H9 (cell line): ENCODE measurements around the gene CD180. TPM values are rescaled to one million over a fixed set of nuclear protein-coding genes. Genes with fewer than 3 reads are reported as not detected.

Experiments
- DNase-seq: peaks from one replicate; pipeline ENCODE4 v3.0.0-alpha.2; 2017
- H2AFZ ChIP-seq: one replicate; pipeline ENCODE4 v1.6.1; 2013; ENCODE audit warnings: mild to moderate bottlenecking, low read length, control low read depth, moderate library complexity
- H2AK5ac ChIP-seq: 2 replicates; pipeline ENCODE4 v1.6.1; 2013; ENCODE audit warnings: low read length, control low read depth, mixed read lengths; ENCODE audit not compliant: insufficient read length
- H2BK120ac ChIP-seq: one replicate; pipeline ENCODE4 v1.6.1; 2013; ENCODE audit warnings: low read depth, mild to moderate bottlenecking, low read length, control low read depth, inconsistent platforms; ENCODE audit not compliant: poor library complexity, severe bottlenecking
- H2BK12ac ChIP-seq: 2 replicates; pipeline ENCODE4 v1.6.1; 2013; ENCODE audit warnings: low read length, control low read depth, mixed read lengths, low read depth; ENCODE audit not compliant: insufficient read length
- H2BK15ac ChIP-seq: 2 replicates; pipeline ENCODE4 v1.6.1; 2013; ENCODE audit warnings: low read depth, low read length, control low read depth
- H2BK20ac ChIP-seq: one replicate; pipeline ENCODE4 v1.6.1; 2013; ENCODE audit warnings: low read depth, mild to moderate bottlenecking, low read length, control low read depth, inconsistent platforms; ENCODE audit not compliant: poor library complexity, severe bottlenecking
- H2BK5ac ChIP-seq: 2 replicates; pipeline ENCODE4 v1.6.1; 2013; ENCODE audit warnings: low read length, control low read depth, mixed read lengths; ENCODE audit not compliant: insufficient read length
- H3K14ac ChIP-seq: 2 replicates; pipeline ENCODE4 v1.6.1; 2013; ENCODE audit warnings: low read length, control low read depth; ENCODE audit not compliant: insufficient read depth
- H3K18ac ChIP-seq: 2 replicates; pipeline ENCODE4 v1.6.1; 2013; ENCODE audit warnings: low read depth, mild to moderate bottlenecking, mixed read lengths, low read length, control low read depth; ENCODE audit not compliant: insufficient read length
- H3K23ac ChIP-seq: 2 replicates; pipeline ENCODE4 v1.6.1; 2013; ENCODE audit warnings: low read length, control low read depth, mixed read lengths, low read depth; ENCODE audit not compliant: insufficient read length
- H3K23me2 ChIP-seq: 2 replicates; pipeline ENCODE4 v1.6.1; 2013; ENCODE audit warnings: low read depth, mild to moderate bottlenecking, mixed read lengths, low read length, control low read depth; ENCODE audit not compliant: insufficient read length, poor library complexity, severe bottlenecking
- H3K27ac ChIP-seq: 2 replicates; pipeline ENCODE4 v1.5.1; 2013; ENCODE audit warnings: low read length, control low read depth, mixed read lengths, low read depth; ENCODE audit not compliant: insufficient read length
- H3K27me3 ChIP-seq: 2 replicates; pipeline ENCODE4 v1.6.1; 2013; ENCODE audit warnings: low read length, control low read depth, inconsistent platforms; ENCODE audit not compliant: insufficient read depth
- H3K4ac ChIP-seq: 2 replicates; pipeline ENCODE4 v1.6.1; 2013; ENCODE audit warnings: low read depth, mild to moderate bottlenecking, control low read depth, inconsistent platforms, low read length, moderate library complexity
- H3K4me1 ChIP-seq: 2 replicates; pipeline ENCODE4 v1.6.1; 2013; ENCODE audit warnings: low read length, control low read depth, inconsistent platforms; ENCODE audit not compliant: insufficient read depth
- H3K4me2 ChIP-seq: 2 replicates; pipeline ENCODE4 v1.6.1; 2013; ENCODE audit warnings: low read length, control low read depth, mixed read lengths; ENCODE audit not compliant: insufficient read length, insufficient read depth
- H3K56ac ChIP-seq: 2 replicates; pipeline ENCODE4 v1.6.1; 2013; ENCODE audit warnings: low read depth, mild to moderate bottlenecking, mixed read lengths, low read length, control low read depth; ENCODE audit not compliant: insufficient read length
- H3K79me1 ChIP-seq: 2 replicates; pipeline ENCODE4 v1.6.1; 2013; ENCODE audit warnings: low read depth, mild to moderate bottlenecking, moderate library complexity, low read length, control low read depth, inconsistent platforms; ENCODE audit not compliant: insufficient read depth, poor library complexity, severe bottlenecking
- H3K79me2 ChIP-seq: 2 replicates; pipeline ENCODE4 v1.6.1; 2013; ENCODE audit warnings: low read length, control low read depth, inconsistent platforms; ENCODE audit not compliant: insufficient read depth
- H3K9ac ChIP-seq: 2 replicates; pipeline ENCODE4 v1.6.1; 2013; ENCODE audit warnings: low read length, control low read depth, mixed read lengths; ENCODE audit not compliant: insufficient read length; ENCODE audit errors: extremely low read depth
- H3K9me3 ChIP-seq: one replicate; pipeline ENCODE4 v1.6.1; 2013; ENCODE audit warnings: low read depth, low read length, inconsistent platforms; ENCODE audit not compliant: control insufficient read depth
- H3T11ph ChIP-seq: one replicate; pipeline ENCODE4 v1.6.1; 2013; ENCODE audit warnings: mild to moderate bottlenecking, low read length, control low read depth, inconsistent platforms
- H4K20me1 ChIP-seq: one replicate; pipeline ENCODE4 v1.6.1; 2013; ENCODE audit not compliant: control insufficient read depth, insufficient read length, insufficient read depth
- H4K5ac ChIP-seq: 2 replicates; pipeline ENCODE4 v1.6.1; 2013; ENCODE audit warnings: low read depth, mild to moderate bottlenecking, mixed read lengths, low read length, control low read depth; ENCODE audit not compliant: insufficient read length
- H4K8ac ChIP-seq: replicated peaks from 2 replicates; pipeline ENCODE4 v1.6.1; 2013; ENCODE audit warnings: low read length, control low read depth, mixed read lengths, low read depth; ENCODE audit not compliant: insufficient read length
- H4K91ac ChIP-seq: 2 replicates; pipeline ENCODE4 v1.6.1; 2013; ENCODE audit warnings: low read depth, mild to moderate bottlenecking, moderate library complexity, mixed read lengths, low read length, control low read depth; ENCODE audit not compliant: insufficient read length
- H3K27ac Mint-ChIP-seq, 3 experiments: 2 replicates in 2 of 3; 3 replicates in 1 of 3; pipeline ENCODE4 v1.8.0; 2020 to 2021; ENCODE audit warnings: mixed read lengths in 3 of 3, mild to moderate bottlenecking in 1 of 3, moderate library complexity in 1 of 3
- H3K27me3 Mint-ChIP-seq: 2 replicates; pipeline ENCODE4 v1.8.0; 2021; ENCODE audit warnings: low read depth, mild to moderate bottlenecking, moderate library complexity, mixed read lengths
- H3K36me3 Mint-ChIP-seq, 3 experiments: 2 replicates in 2 of 3; 3 replicates in 1 of 3; pipeline ENCODE4 v1.8.0; 2020 to 2021; ENCODE audit warnings: low read depth in 3 of 3, mixed read lengths in 3 of 3; ENCODE audit not compliant: insufficient read depth in 1 of 3
- H3K4me1 Mint-ChIP-seq, 2 experiments: 2 replicates each; pipeline ENCODE4 v1.8.0; 2020; ENCODE audit warnings: mixed read lengths in 2 of 2
- H3K4me3 Mint-ChIP-seq, 2 experiments: 2 replicates in 1 of 2; 3 replicates in 1 of 2; pipeline ENCODE4 v1.8.0; 2020 to 2021; ENCODE audit warnings: mild to moderate bottlenecking in 2 of 2, mixed read lengths in 2 of 2, moderate library complexity in 1 of 2
- H3K9me3 Mint-ChIP-seq, 2 experiments: 2 replicates in 1 of 2; 3 replicates in 1 of 2; pipeline ENCODE4 v1.8.0; 2020; ENCODE audit warnings: mild to moderate bottlenecking in 2 of 2, mixed read lengths in 2 of 2, moderate library complexity in 1 of 2
- CTCF ChIP-seq: fragments of 200-600 bp; sonication (generic); conservative IDR thresholded peaks from 3 replicates; pipeline ENCODE4 v1.8.0; 2021; ENCODE audit warnings: antibody characterized with exemption, mild to moderate bottlenecking
- total RNA-seq: library from RNA; stranded (reverse); gene quantifications from 2 replicates; pipeline ENCODE4 v1.2.1, GENCODE V29; 2021

CD180 gene
- total RNA-seq, 1 experiment from 2014 or later: not detected

- no peaks in the 10 kb centered on the region for H3K79me2 ChIP-seq
- no peak overlapping the region for H2BK20ac ChIP-seq
- Mint-ChIP-seq H3K27ac (no peak overlapping the region; a peak in 1 of 7 replicates), H3K27me3 (no peaks in the 10 kb centered on the region), H3K9me3 (peaks cover 0 to 8% of the 10 kb centered on the region in 2 experiments; a peak in 3 of 5 replicates), H3K4me3 (no peak overlapping the region), H3K36me3 (peaks cover 0 to 9% (median 1%) of the 10 kb centered on the region in 3 experiments; a peak in 4 of 7 replicates), H3K4me1 (peaks cover 6% of the 10 kb centered on the region in 2 experiments)
- no peak overlapping the region for H3K4ac ChIP-seq
- no peak overlapping the region for H2AFZ ChIP-seq
- no peaks in the 10 kb centered on the region; the same call in 1 of the 2 replicates for H3K4me1 ChIP-seq
- H3K4me2 ChIP-seq: no peak overlapping the region
- no peak overlapping the region for H2BK15ac ChIP-seq
- H3K56ac ChIP-seq: no peak overlapping the region
- H3T11ph ChIP-seq: no peak overlapping the region
- H4K5ac ChIP-seq: no peak overlapping the region
- H2BK5ac ChIP-seq: no peak overlapping the region
- H4K8ac ChIP-seq: no peak overlapping the region
- no peak for TF ChIP-seq CTCF
- H3K23me2 ChIP-seq: no peaks in the 10 kb centered on the region
- H3K23ac ChIP-seq: no peak overlapping the region
- DNase-seq: no peak
- H2AK5ac ChIP-seq: no peak overlapping the region
- no peaks in the 10 kb centered on the region for H3K79me1 ChIP-seq
- H2BK12ac ChIP-seq: no peak overlapping the region
- H3K18ac ChIP-seq: no peak overlapping the region
- no peaks in the 10 kb centered on the region for H3K9me3 ChIP-seq
- H3K14ac ChIP-seq: no peak overlapping the region
- no peaks in the 10 kb centered on the region for H4K20me1 ChIP-seq
- H3K27me3 ChIP-seq: no peaks in the 10 kb centered on the region
- no peak overlapping the region for H3K9ac ChIP-seq
- no peak overlapping the region for H3K27ac ChIP-seq
- H4K91ac ChIP-seq: no peak overlapping the region
- no peak overlapping the region for H2BK120ac ChIP-seq
These were observed 3.3 kb upstream of the CD180 start for GRCh38 chr5:67199859-67200258.
